22Rv1 (cell line): ENCODE results near the gene AMY2B.
"Not testable (repeated sequence)": the region's sequence is repeated elsewhere in the genome, so short reads cannot be mapped to it uniquely, and the experiment has no call there.

ENCODE experiments used
- H3K27ac ChIP-seq: fragments of 450-650 bp; 2 replicates; pipeline ENCODE4 v1.5.1; 2017
- CTCF ChIP-seq: fragments of 450-650 bp; IDR thresholded peaks from 2 replicates; pipeline ENCODE4 v1.5.1; 2017; ENCODE audit warnings: mild to moderate bottlenecking
- ZFX ChIP-seq: fragments of 450-650 bp; IDR thresholded peaks from 2 replicates; pipeline ENCODE4 v1.6.1; 2017; ENCODE audit warnings: antibody characterized with exemption, borderline replicate concordance

The AMY2B gene

GRCh38 chr1:103571289-103571688, at the start of gene AMY2B:
TSS of gene AMY2B (plus strand) at chr1:103571589. CDS start at chr1:103571603, 14 bp downstream.
- not testable (repeated sequence) for H3K27ac ChIP-seq

- no peak for TF ChIP-seq CTCF
- TF ChIP-seq ZFX, result no peak
- no peak overlapping the region for H3K27ac ChIP-seq
Measured at GRCh38 chr1:103523346-103523745, 48.0 kb upstream of the AMY2B start.

GRCh38 chr1:103525114-103525606, 46.2 kb upstream of the AMY2B start:
- H3K27ac ChIP-seq, result peak overlapping the region; percentile 91
- TF ChIP-seq CTCF (no peak), ZFX (no peak)

- no peak for TF ChIP-seq CTCF
- no peak for TF ChIP-seq ZFX
- peak within 1 kb of the TSS; percentile 91 for H3K27ac ChIP-seq
Measured at GRCh38 chr1:103525607-103526507, 45.5 kb upstream of the AMY2B start, which contains the start of gene RNPC3. TSS of gene RNPC3 (plus strand) at chr1:103525699. CDS start at chr1:103526071, 372 bp downstream.

- H3K27ac ChIP-seq, result no peak overlapping the region
- TF ChIP-seq CTCF, result no peak
- no peak for TF ChIP-seq ZFX
Measured at GRCh38 chr1:103527331-103527730, 44.1 kb upstream of the AMY2B start.

- TF ChIP-seq ZFX (no peak), CTCF (no peak)
- no peak overlapping the region for H3K27ac ChIP-seq
Measured at GRCh38 chr1:103529746-103530145, 41.6 kb upstream of the AMY2B start.

- TF ChIP-seq ZFX (no peak), CTCF (no peak)
- H3K27ac ChIP-seq, result no peak overlapping the region
Measured at GRCh38 chr1:103538226-103538625, 33.2 kb upstream of the AMY2B start.

- no peak overlapping the region for H3K27ac ChIP-seq
- no peak for TF ChIP-seq CTCF
- no peak for TF ChIP-seq ZFX
Measured at GRCh38 chr1:103541431-103541830, 30.0 kb upstream of the AMY2B start.
